Activated T-helper 2 cell treated with anti-CD3 and anti-CD28 coated beads, Interferon-gamma antibody, Interleukin-2, Interleukin-4, amounts not matched to agents 10 μg/mL and 5 μg/mL and 100 μg/mL, durations not matched to agents 14 hours and 24 hours and 36 hours (primary cell): Measurements from ENCODE around the gene LRP1. TPM values are rescaled to one million over a fixed set of nuclear protein-coding genes. Genes with fewer than 3 reads are reported as not detected.

Experiments
- DNase-seq: peaks from one replicate; pipeline ENCODE4 v3.0.0; 2021; ENCODE audit warnings: low spot score
- H3K27ac Mint-ChIP-seq: one replicate; pipeline ENCODE4 v1.8.0; 2021; ENCODE audit warnings: mixed read lengths
- H3K27me3 Mint-ChIP-seq: one replicate; pipeline ENCODE4 v1.8.0; 2021; ENCODE audit warnings: low read depth, mixed read lengths
- H3K36me3 Mint-ChIP-seq: one replicate; pipeline ENCODE4 v1.8.0; 2021; ENCODE audit warnings: low read depth, mixed read lengths
- H3K4me1 Mint-ChIP-seq: one replicate; pipeline ENCODE4 v1.8.0; 2021; ENCODE audit warnings: low read depth, mixed read lengths
- H3K4me3 Mint-ChIP-seq: one replicate; pipeline ENCODE4 v1.8.0; 2021; ENCODE audit warnings: low read depth, mild to moderate bottlenecking, moderate library complexity, mixed read lengths
- H3K9me3 Mint-ChIP-seq: one replicate; pipeline ENCODE4 v1.8.0; 2021; ENCODE audit warnings: mixed read lengths
- intact Hi-C: fragments of 100-400 bp; cut with micrococcal nuclease; formaldehyde crosslinking; loops from one replicate; pipeline ENCODE4 v1.15.1; 2023
- total RNA-seq: library from RNA; stranded (reverse); gene quantifications from 2 replicates; pipeline ENCODE4 v1.2.3, GENCODE V29; 2022

LRP1 gene
- total RNA-seq, 1 donor from 2014 or later, result 2.1 TPM

GRCh38 chr12:57195186-57195585, 66.9 kb downstream of the LRP1 start:
- Mint-ChIP-seq H3K4me1 (no peaks in the 10 kb centered on the region), H3K36me3 (no peaks in the 10 kb centered on the region), H3K9me3 (no peaks in the 10 kb centered on the region), H3K27me3 (no peaks in the 10 kb centered on the region), H3K27ac (no peak overlapping the region), H3K4me3 (no peak overlapping the region)
- intact Hi-C loops, result no loop called here
- no peak for DNase-seq

GRCh38 chr12:57195611-57196371, 67.5 kb downstream of the LRP1 start:
- Mint-ChIP-seq H3K27ac (no peak overlapping the region), H3K36me3 (no peaks in the 10 kb centered on the region), H3K4me1 (no peaks in the 10 kb centered on the region), H3K9me3 (no peaks in the 10 kb centered on the region), H3K4me3 (no peak overlapping the region), H3K27me3 (no peaks in the 10 kb centered on the region)
- no peak for DNase-seq
- intact Hi-C loops, result no loop called here

GRCh38 chr12:57196439-57196838, 68.2 kb downstream of the LRP1 start:
- Mint-ChIP-seq H3K9me3 (no peaks in the 10 kb centered on the region), H3K4me3 (no peak overlapping the region), H3K27me3 (no peaks in the 10 kb centered on the region), H3K27ac (no peak overlapping the region), H3K4me1 (no peaks in the 10 kb centered on the region), H3K36me3 (no peaks in the 10 kb centered on the region)
- no peak for DNase-seq
- intact Hi-C loops, result no loop called here

- H3K27ac Mint-ChIP-seq, result no peak overlapping the region
- DNase-seq, result no peak
- no peaks in the 10 kb centered on the region for H3K4me1 Mint-ChIP-seq
- H3K4me3 Mint-ChIP-seq, result no peak overlapping the region
- no peaks in the 10 kb centered on the region for H3K27me3 Mint-ChIP-seq
- H3K36me3 Mint-ChIP-seq, result no peaks in the 10 kb centered on the region
- H3K9me3 Mint-ChIP-seq, result no peaks in the 10 kb centered on the region
- intact Hi-C loops, result no loop called here
These were observed 68.7 kb downstream of the LRP1 start for GRCh38 chr12:57196956-57197355.

GRCh38 chr12:57198329-57198728, 70.0 kb downstream of the LRP1 start:
- Mint-ChIP-seq H3K9me3 (no peaks in the 10 kb centered on the region), H3K36me3 (no peaks in the 10 kb centered on the region), H3K27me3 (no peaks in the 10 kb centered on the region), H3K27ac (no peak overlapping the region), H3K4me1 (no peaks in the 10 kb centered on the region), H3K4me3 (no peak overlapping the region)
- no peak for DNase-seq
- intact Hi-C loops, result no loop called here

GRCh38 chr12:57199191-57199590, 70.9 kb downstream of the LRP1 start:
- H3K4me1 Mint-ChIP-seq, result no peaks in the 10 kb centered on the region
- intact Hi-C loops, result no loop called here
- no peak overlapping the region for H3K27ac Mint-ChIP-seq
- H3K27me3 Mint-ChIP-seq, result no peaks in the 10 kb centered on the region
- H3K4me3 Mint-ChIP-seq, result no peak overlapping the region
- no peaks in the 10 kb centered on the region for H3K9me3 Mint-ChIP-seq
- H3K36me3 Mint-ChIP-seq, result no peaks in the 10 kb centered on the region
- no peak for DNase-seq

- Mint-ChIP-seq H3K4me1 (no peaks in the 10 kb centered on the region), H3K9me3 (no peaks in the 10 kb centered on the region), H3K27me3 (no peaks in the 10 kb centered on the region), H3K36me3 (no peaks in the 10 kb centered on the region), H3K27ac (no peak overlapping the region), H3K4me3 (no peak overlapping the region)
- DNase-seq, result no peak
- intact Hi-C loops, result no loop called here
These were observed 72.2 kb downstream of the LRP1 start for GRCh38 chr12:57200497-57200896.

GRCh38 chr12:57201219-57201618, 72.9 kb downstream of the LRP1 start:
- no peak for DNase-seq
- no peak overlapping the region for H3K4me3 Mint-ChIP-seq
- H3K4me1 Mint-ChIP-seq, result no peaks in the 10 kb centered on the region
- H3K27me3 Mint-ChIP-seq, result no peaks in the 10 kb centered on the region
- intact Hi-C loops, result no loop called here
- H3K36me3 Mint-ChIP-seq, result no peaks in the 10 kb centered on the region
- no peak overlapping the region for H3K27ac Mint-ChIP-seq
- H3K9me3 Mint-ChIP-seq, result no peaks in the 10 kb centered on the region

GRCh38 chr12:57201631-57202030, 73.3 kb downstream of the LRP1 start:
- no peaks in the 10 kb centered on the region for H3K27me3 Mint-ChIP-seq
- H3K4me1 Mint-ChIP-seq, result no peaks in the 10 kb centered on the region
- no peak overlapping the region for H3K4me3 Mint-ChIP-seq
- no peak for DNase-seq
- no peaks in the 10 kb centered on the region for H3K9me3 Mint-ChIP-seq
- no peaks in the 10 kb centered on the region for H3K36me3 Mint-ChIP-seq
- no peak overlapping the region for H3K27ac Mint-ChIP-seq
- intact Hi-C loops, result no loop called here

GRCh38 chr12:57202321-57202720, 74.0 kb downstream of the LRP1 start:
- Mint-ChIP-seq H3K27ac (no peak overlapping the region), H3K4me1 (no peaks in the 10 kb centered on the region), H3K4me3 (no peak overlapping the region), H3K27me3 (no peaks in the 10 kb centered on the region), H3K9me3 (no peaks in the 10 kb centered on the region), H3K36me3 (no peaks in the 10 kb centered on the region)
- intact Hi-C loops, result no loop called here
- no peak for DNase-seq

GRCh38 chr12:57203201-57203600, 74.9 kb downstream of the LRP1 start:
- no peaks in the 10 kb centered on the region for H3K4me1 Mint-ChIP-seq
- H3K36me3 Mint-ChIP-seq, result no peaks in the 10 kb centered on the region
- no peaks in the 10 kb centered on the region for H3K27me3 Mint-ChIP-seq
- H3K27ac Mint-ChIP-seq, result no peak overlapping the region
- DNase-seq, result no peak
- no peaks in the 10 kb centered on the region for H3K9me3 Mint-ChIP-seq
- intact Hi-C loops, result no loop called here
- no peak overlapping the region for H3K4me3 Mint-ChIP-seq

- Mint-ChIP-seq H3K4me1 (no peaks in the 10 kb centered on the region), H3K9me3 (no peaks in the 10 kb centered on the region), H3K27me3 (no peaks in the 10 kb centered on the region), H3K27ac (no peak overlapping the region), H3K4me3 (no peak overlapping the region), H3K36me3 (no peaks in the 10 kb centered on the region)
- intact Hi-C loops, result no loop called here
- no peak for DNase-seq
These were observed 75.5 kb downstream of the LRP1 start for GRCh38 chr12:57203791-57204190.

GRCh38 chr12:57204454-57204853, 76.2 kb downstream of the LRP1 start:
- intact Hi-C loops, result no loop called here
- no peaks in the 10 kb centered on the region for H3K27me3 Mint-ChIP-seq

GRCh38 chr12:57205186-57205585, 76.9 kb downstream of the LRP1 start:
- no peaks in the 10 kb centered on the region for H3K9me3 Mint-ChIP-seq
- no peak overlapping the region for H3K4me3 Mint-ChIP-seq
- no peaks in the 10 kb centered on the region for H3K4me1 Mint-ChIP-seq

More at GRCh38 chr12:57204454-57204853, 76.2 kb downstream of the LRP1 start:
- Mint-ChIP-seq H3K27ac (no peak overlapping the region), H3K36me3 (no peaks in the 10 kb centered on the region), H3K4me3 (no peak overlapping the region), H3K4me1 (no peaks in the 10 kb centered on the region), H3K9me3 (no peaks in the 10 kb centered on the region)
- no peak for DNase-seq

More at GRCh38 chr12:57205186-57205585, 76.9 kb downstream of the LRP1 start:
- intact Hi-C loops, result no loop called here
- no peaks in the 10 kb centered on the region for H3K36me3 Mint-ChIP-seq
- DNase-seq, result no peak
- H3K27me3 Mint-ChIP-seq, result no peaks in the 10 kb centered on the region
- H3K27ac Mint-ChIP-seq, result no peak overlapping the region
